Vein endothelial cell (primary cell): ENCODE measurements around the gene TGM4. TPM values are rescaled to one million over a fixed set of nuclear protein-coding genes. Genes with fewer than 3 reads are reported as not detected.

Experiments
- total RNA-seq: library from RNA; depleted of rRNA; stranded (reverse); fragments of >200 nt; gene quantifications from 2 replicates; pipeline ENCODE4 v1.2.3, GENCODE V29; 2012

Gene TGM4
- total RNA-seq = 0.10 and 0.33 TPM in 2 replicates

GRCh38 chr3:44874308-44874707 lies at the start of gene TGM4:
TGM4 (plus strand) TSS chr3:44874608; CDS start chr3:44874679, 71 bp downstream.

GRCh38 chr3:44861412-44862225 lies 12.8 kb upstream of the TGM4 start, which contains the start of gene TMEM42:
TMEM42 (plus strand) TSS chr3:44861912; CDS start chr3:44861925, 13 bp downstream.

Other genes with a start within 250 kb of the TGM4 start
- gene ZNF197, start 249.6 kb upstream of the TGM4 start, total RNA-seq = 9.8 and 11.4 TPM in 2 replicates
- gene ZNF35, start 225.9 kb upstream of the TGM4 start, total RNA-seq = 22.9 and 27.0 TPM in 2 replicates
- 4.9 and 5.9 TPM in 2 replicates for gene ZNF502, start 161.9 kb upstream of the TGM4 start, total RNA-seq
- 4.6 and 6.5 TPM in 2 replicates for gene ZNF501, start 145.0 kb upstream of the TGM4 start, total RNA-seq
- 22.5 and 26.2 TPM in 2 replicates for gene KIAA1143, start 113.0 kb upstream of the TGM4 start, total RNA-seq
- gene KIF15, start 112.8 kb upstream of the TGM4 start, total RNA-seq = 6.2 and 8.8 TPM in 2 replicates
- 5.7 and 11.1 TPM in 2 replicates for gene TMEM42, start 12.7 kb upstream of the TGM4 start, total RNA-seq
- 84.4 and 89.5 TPM in 2 replicates for gene ZDHHC3, start 101.6 kb downstream of the TGM4 start, total RNA-seq
- 31.4 and 33.0 TPM in 2 replicates for gene EXOSC7, start 101.6 kb downstream of the TGM4 start, total RNA-seq
- 1.4 and 2.6 TPM in 2 replicates for gene CLEC3B, start 151.7 kb downstream of the TGM4 start, total RNA-seq